Suprapubic skin (tissue), 3 donors: ENCODE data around the gene MAPRE2.

Experiments used
- POLR2A ChIP-seq, 2 donors: fragments of 450-650 bp; IDR thresholded peaks; one replicate each; pipeline ENCODE4 v1.6.1; 2017; ENCODE audit warnings: antibody characterized with exemption in 2 of 2, mild to moderate bottlenecking in 2 of 2, moderate library complexity in 2 of 2
- TF ChIP-seq, protein P1 (sequence below), 2 donors: fragments of 200-600 bp in 1 of 2; fragments of 450-650 bp in 1 of 2; sonication (generic) in 1 of 2; IDR thresholded peaks; one replicate each; pipeline ENCODE4 v1.5.1; 2016 to 2019; ENCODE audit warnings: antibody characterized with exemption in 2 of 2, mild to moderate bottlenecking in 1 of 2, moderate library complexity in 1 of 2

DNA sequence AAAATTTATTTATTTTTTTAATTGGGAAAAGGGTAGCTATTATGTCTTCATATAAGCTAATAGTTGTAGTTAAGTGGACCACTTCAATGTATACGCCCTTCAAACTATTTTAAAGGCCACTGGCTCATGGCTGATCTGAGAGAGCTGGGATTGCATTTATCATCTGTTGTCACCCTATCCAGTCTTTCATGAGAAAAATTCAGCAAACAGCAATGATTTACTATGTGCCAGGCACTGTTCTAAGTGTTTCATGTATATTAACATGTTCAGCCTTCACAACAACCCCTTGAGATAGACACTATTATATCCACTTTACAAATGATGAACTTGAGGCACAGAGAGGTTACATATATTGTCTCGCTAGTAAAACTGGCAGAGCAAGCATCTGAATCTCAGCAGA lies 133.5 kb downstream of the MAPRE2 start:
- TF ChIP-seq, protein P1, sequence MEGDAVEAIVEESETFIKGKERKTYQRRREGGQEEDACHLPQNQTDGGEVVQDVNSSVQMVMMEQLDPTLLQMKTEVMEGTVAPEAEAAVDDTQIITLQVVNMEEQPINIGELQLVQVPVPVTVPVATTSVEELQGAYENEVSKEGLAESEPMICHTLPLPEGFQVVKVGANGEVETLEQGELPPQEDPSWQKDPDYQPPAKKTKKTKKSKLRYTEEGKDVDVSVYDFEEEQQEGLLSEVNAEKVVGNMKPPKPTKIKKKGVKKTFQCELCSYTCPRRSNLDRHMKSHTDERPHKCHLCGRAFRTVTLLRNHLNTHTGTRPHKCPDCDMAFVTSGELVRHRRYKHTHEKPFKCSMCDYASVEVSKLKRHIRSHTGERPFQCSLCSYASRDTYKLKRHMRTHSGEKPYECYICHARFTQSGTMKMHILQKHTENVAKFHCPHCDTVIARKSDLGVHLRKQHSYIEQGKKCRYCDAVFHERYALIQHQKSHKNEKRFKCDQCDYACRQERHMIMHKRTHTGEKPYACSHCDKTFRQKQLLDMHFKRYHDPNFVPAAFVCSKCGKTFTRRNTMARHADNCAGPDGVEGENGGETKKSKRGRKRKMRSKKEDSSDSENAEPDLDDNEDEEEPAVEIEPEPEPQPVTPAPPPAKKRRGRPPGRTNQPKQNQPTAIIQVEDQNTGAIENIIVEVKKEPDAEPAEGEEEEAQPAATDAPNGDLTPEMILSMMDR (IDR thresholded peaks at IDR 0.05), result no peak
- TF ChIP-seq POLR2A (IDR thresholded peaks at IDR 0.05), result no peak
